GM12872 (cell line): ENCODE measurements around the gene AHRR.

ENCODE experiments used
- TF ChIP-seq, protein P1 (sequence below): IDR thresholded peaks from 3 replicates; pipeline ENCODE4 v1.5.1; 2011; ENCODE audit warnings: low read depth, mild to moderate bottlenecking, low read length, moderate library complexity; ENCODE audit not compliant: insufficient read depth

AHRR gene

DNA sequence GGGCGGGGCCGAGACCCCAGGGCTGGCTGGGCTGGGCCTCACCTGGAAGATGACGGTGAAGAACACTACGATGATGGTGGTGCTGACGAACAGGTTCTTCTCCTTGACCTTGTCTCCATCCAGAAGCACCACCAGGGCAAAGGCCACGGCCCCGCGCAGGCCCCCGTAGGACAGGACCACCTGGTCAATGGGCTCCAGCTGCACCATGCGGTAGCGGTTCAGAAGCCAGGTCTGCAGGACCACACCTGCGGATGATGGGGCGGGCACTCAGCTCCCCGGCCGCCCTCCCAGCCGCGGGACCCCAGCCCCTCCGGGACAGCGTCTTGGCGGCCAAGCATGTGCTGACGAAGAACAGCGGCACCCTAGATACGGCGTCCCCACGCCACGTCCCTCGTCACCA is 161.0 kb downstream of the AHRR start:
- TF ChIP-seq, protein P1, sequence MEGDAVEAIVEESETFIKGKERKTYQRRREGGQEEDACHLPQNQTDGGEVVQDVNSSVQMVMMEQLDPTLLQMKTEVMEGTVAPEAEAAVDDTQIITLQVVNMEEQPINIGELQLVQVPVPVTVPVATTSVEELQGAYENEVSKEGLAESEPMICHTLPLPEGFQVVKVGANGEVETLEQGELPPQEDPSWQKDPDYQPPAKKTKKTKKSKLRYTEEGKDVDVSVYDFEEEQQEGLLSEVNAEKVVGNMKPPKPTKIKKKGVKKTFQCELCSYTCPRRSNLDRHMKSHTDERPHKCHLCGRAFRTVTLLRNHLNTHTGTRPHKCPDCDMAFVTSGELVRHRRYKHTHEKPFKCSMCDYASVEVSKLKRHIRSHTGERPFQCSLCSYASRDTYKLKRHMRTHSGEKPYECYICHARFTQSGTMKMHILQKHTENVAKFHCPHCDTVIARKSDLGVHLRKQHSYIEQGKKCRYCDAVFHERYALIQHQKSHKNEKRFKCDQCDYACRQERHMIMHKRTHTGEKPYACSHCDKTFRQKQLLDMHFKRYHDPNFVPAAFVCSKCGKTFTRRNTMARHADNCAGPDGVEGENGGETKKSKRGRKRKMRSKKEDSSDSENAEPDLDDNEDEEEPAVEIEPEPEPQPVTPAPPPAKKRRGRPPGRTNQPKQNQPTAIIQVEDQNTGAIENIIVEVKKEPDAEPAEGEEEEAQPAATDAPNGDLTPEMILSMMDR, result no peak

DNA sequence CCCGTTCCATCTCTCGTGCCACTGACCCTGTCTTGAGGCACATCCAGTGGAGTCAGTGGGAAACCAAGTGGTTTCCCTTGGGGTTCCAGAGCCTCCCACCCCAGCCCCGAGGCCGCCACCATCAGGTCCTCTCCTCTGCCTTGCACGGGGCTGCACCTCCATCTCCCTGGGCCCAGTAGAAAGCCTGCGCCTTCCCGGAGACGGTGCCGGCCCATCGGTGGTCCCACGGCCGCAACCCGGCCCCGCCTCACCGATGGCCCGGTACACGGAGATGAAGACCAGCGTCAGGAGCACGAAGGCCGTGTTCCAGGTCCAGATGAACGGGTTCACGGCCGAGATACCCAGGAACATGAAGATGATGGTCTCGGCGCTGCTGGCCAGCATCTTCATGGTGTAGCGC is 161.5 kb downstream of the AHRR start:
- TF ChIP-seq, protein P1, result no peak

DNA sequence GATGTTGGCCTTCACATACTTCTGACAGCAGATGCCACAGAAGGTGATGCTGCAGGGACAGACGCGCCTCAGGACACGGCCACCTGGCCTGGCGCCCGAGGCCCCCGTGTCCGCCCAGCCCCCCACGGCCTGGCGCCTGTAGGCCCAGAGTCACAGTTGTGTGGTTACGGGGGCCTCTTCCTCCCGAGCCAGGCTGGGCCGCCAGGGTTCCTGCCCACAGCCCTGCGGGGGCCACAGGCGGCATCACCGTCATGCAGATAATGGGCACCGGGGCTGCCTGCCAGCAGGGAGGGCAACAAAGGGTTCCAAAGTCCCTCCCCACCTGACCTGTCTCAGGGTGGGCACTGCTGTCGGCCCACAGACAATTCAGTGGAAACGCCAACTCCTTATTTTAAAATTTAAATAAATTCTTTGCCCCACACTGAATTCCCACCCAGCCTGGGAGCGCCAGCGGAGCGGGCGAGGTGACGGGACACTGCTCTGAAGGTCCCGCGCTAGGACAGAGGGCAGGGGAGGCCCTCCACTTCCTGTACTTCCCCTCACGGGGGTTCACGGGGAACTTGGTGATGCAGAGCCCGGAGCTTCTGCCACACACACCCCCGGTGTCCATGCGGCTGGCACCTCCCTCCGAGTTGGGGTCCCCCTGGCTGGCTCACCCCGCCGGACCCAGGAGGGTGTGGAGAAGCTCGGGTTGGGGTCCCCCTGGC is 162.1 kb downstream of the AHRR start:
- TF ChIP-seq, protein P1, result no peak

DNA sequence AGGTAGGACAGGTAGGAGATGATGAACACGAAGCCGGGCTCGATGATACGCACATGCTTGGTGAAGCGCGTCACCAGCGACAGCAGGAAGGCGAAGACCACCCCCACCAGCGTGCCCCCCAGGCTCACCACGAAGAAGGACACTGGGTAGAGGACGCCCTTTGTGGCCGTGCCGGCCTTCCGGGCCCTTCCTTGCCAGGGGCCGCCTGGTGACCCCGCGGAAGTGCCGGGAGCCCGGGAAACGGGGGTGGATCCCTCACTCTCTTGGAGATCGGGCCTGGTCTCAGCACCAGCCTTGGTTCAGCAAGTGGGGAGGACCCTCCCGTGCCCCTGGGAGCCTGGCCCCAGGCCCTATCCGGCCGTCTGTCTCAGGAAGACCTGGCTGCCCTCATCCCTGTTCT is 163.0 kb downstream of the AHRR start:
- TF ChIP-seq, protein P1, result no peak

DNA sequence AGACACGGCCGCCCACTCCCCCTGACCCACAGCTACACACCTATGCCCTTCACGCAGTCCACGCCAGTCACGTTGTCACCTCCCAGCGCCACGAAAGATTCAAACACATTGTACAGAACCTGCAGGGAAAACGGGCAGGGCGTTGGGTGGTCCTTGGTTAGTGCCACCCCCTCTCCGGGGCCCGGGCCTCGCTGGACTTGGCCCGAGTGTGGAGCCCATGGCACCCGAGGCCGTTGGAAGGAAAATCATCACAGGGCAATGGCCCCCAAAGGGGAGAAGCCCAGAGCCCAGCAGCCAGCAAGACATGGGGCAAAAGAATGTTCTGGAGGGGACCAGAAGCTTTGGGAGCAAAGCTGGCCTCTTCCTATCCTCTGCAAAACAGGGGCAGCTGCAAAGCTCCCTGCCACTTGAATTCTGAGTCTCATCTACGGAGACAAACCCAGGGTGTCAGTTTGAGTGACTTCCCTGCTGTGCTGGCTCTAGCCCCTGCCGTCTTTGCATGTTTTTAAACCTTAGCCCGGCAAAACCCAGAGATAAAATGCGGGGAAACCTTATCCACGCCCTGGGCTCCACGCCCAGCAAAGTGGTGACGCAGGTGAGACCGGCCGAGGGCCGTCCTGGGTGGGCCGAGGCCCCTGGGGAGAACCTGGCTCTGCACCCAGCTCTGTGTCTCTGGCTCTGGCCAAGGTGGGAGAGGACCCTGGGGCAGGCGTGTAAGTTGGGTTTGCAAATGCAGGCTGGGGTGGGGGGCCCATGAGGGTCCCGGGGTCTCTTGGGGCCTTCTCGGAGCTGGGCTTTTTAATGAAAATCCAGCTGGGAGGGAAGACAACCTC is 163.8 kb downstream of the AHRR start:
- TF ChIP-seq, protein P1, result no peak

DNA sequence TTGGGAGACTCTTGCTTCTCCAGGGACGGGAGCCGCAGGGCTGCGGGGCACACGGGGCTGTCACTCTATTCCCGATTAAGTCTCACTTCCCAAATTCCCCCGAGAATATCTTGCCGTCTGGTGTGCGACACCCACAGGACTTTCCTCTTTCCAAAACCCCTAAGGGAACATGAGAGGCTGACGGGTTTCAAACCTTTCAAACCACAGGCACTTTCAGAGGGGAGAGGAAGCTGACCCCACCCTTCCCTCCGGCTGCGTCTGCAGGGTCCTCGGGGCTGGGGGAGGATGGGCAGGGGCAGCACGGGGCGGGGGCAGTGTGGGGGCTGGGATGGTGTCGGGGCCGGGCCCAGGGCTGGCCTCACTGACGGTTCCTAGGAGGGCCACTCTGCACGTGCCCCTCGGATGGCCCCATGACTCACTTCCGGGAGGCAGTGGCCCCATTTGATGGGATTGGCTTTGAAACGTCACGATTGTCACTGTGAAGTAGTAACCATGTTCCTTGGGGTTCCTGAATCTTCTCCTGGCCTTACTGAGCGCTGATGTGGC is 164.5 kb downstream of the AHRR start:
- TF ChIP-seq, protein P1, result no peak
